Hindlimb muscle (tissue), 1 donor: ENCODE data around the gene NOC2L. TPM values are rescaled to one million over a fixed set of nuclear protein-coding genes. Genes with fewer than 3 reads are reported as not detected.
"Not testable (repeated sequence)": the region's sequence is repeated elsewhere in the genome, so short reads cannot be mapped to it uniquely, and the experiment has no call there.

Experiments used
- DNase-seq: peaks from one replicate; pipeline ENCODE4 v3.0.0-alpha.2; 2013
- polyA plus RNA-seq: library from polyadenylated mRNA; unstranded; fragments of 120-200 nt; gene quantifications from one replicate; pipeline ENCODE4 v1.2.1, GENCODE V29; 2013; ENCODE audit not compliant: insufficient read length

NOC2L gene
- polyA plus RNA-seq, 1 donor, result 48.2 TPM

- peak; percentile 60 for DNase-seq
Observed at GRCh38 chr1:960363-961131, 1.5 kb upstream of the NOC2L start, which contains the start of gene KLHL17. Gene KLHL17, plus strand, starts transcription at chr1:960584. Its CDS starts 110 bp downstream, at chr1:960694.

GRCh38 chr1:959731-960362 lies 791 bp upstream of the NOC2L start:
- DNase-seq, result no peak

- DNase-seq, result no peak
Observed at GRCh38 chr1:956636-957035, 2.4 kb downstream of the NOC2L start.

- no peak for DNase-seq
Observed at GRCh38 chr1:955474-955873, 3.6 kb downstream of the NOC2L start.

- no peak for DNase-seq
Observed at GRCh38 chr1:954927-955326, 4.1 kb downstream of the NOC2L start.

GRCh38 chr1:953524-954320 lies 5.3 kb downstream of the NOC2L start:
- no peak for DNase-seq

GRCh38 chr1:952603-953002 lies 6.5 kb downstream of the NOC2L start:
- DNase-seq, result no peak

GRCh38 chr1:952201-952600 lies 6.9 kb downstream of the NOC2L start:
- DNase-seq, result no peak

- no peak for DNase-seq
Observed at GRCh38 chr1:951364-951763, 7.7 kb downstream of the NOC2L start.

GRCh38 chr1:950881-951280 lies 8.2 kb downstream of the NOC2L start:
- DNase-seq, result no peak

GRCh38 chr1:950268-950667 lies 8.8 kb downstream of the NOC2L start:
- DNase-seq, result no peak

GRCh38 chr1:947958-948357 lies 11.1 kb downstream of the NOC2L start:
- DNase-seq, result no peak

- not testable (repeated sequence) for DNase-seq
Observed at GRCh38 chr1:946811-947210, 12.2 kb downstream of the NOC2L start.

GRCh38 chr1:945688-946556 lies 13.1 kb downstream of the NOC2L start:
- no peak for DNase-seq

- peak; percentile 61 for DNase-seq
Observed at GRCh38 chr1:944341-945325, 14.4 kb downstream of the NOC2L start.

- no peak for DNase-seq
Observed at GRCh38 chr1:943545-944340, 15.3 kb downstream of the NOC2L start.

- no peak for DNase-seq
Observed at GRCh38 chr1:942864-943533, 16.1 kb downstream of the NOC2L start.

- DNase-seq, result no peak
Observed at GRCh38 chr1:942411-942821, 16.6 kb downstream of the NOC2L start.

- peak; percentile 83 for DNase-seq
Observed at GRCh38 chr1:941588-942383, 17.3 kb downstream of the NOC2L start.
